ENCODE measurements around the gene FAM20C.

DNA sequence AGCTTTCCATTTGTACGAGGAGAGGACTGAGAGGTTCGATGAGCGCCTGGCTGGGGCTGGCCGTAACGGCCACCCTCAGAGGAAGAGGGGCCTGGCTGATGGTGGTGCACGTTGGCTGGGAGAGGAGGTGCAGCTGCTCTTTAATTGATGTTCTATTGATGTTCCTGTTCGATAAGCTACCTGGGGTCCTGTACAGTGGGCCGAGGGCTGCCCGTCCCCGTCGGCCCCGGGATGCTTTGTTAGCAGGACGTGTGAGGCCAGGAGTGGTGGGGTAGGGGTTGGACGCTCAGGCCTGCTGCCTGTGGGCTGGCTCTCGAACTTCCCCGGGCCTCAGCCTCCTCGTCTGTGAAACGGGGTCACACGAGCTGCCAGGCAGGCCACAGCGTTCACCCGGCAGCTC is 25.4 kb downstream of the FAM20C start:
- TF ChIP-seq, protein P1, sequence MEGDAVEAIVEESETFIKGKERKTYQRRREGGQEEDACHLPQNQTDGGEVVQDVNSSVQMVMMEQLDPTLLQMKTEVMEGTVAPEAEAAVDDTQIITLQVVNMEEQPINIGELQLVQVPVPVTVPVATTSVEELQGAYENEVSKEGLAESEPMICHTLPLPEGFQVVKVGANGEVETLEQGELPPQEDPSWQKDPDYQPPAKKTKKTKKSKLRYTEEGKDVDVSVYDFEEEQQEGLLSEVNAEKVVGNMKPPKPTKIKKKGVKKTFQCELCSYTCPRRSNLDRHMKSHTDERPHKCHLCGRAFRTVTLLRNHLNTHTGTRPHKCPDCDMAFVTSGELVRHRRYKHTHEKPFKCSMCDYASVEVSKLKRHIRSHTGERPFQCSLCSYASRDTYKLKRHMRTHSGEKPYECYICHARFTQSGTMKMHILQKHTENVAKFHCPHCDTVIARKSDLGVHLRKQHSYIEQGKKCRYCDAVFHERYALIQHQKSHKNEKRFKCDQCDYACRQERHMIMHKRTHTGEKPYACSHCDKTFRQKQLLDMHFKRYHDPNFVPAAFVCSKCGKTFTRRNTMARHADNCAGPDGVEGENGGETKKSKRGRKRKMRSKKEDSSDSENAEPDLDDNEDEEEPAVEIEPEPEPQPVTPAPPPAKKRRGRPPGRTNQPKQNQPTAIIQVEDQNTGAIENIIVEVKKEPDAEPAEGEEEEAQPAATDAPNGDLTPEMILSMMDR (IDR thresholded peaks at IDR 0.05; ENCODE audit: insufficient read depth, low read length), result no peak
- TF ChIP-seq POLR2AphosphoS5 (IDR thresholded peaks at IDR 0.05; ENCODE audit: low read depth), result no peak
- TF ChIP-seq, protein P2, sequence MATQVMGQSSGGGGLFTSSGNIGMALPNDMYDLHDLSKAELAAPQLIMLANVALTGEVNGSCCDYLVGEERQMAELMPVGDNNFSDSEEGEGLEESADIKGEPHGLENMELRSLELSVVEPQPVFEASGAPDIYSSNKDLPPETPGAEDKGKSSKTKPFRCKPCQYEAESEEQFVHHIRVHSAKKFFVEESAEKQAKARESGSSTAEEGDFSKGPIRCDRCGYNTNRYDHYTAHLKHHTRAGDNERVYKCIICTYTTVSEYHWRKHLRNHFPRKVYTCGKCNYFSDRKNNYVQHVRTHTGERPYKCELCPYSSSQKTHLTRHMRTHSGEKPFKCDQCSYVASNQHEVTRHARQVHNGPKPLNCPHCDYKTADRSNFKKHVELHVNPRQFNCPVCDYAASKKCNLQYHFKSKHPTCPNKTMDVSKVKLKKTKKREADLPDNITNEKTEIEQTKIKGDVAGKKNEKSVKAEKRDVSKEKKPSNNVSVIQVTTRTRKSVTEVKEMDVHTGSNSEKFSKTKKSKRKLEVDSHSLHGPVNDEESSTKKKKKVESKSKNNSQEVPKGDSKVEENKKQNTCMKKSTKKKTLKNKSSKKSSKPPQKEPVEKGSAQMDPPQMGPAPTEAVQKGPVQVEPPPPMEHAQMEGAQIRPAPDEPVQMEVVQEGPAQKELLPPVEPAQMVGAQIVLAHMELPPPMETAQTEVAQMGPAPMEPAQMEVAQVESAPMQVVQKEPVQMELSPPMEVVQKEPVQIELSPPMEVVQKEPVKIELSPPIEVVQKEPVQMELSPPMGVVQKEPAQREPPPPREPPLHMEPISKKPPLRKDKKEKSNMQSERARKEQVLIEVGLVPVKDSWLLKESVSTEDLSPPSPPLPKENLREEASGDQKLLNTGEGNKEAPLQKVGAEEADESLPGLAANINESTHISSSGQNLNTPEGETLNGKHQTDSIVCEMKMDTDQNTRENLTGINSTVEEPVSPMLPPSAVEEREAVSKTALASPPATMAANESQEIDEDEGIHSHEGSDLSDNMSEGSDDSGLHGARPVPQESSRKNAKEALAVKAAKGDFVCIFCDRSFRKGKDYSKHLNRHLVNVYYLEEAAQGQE (IDR thresholded peaks at IDR 0.05; ENCODE audit: insufficient replicate concordance, low read depth), result no peak

All from HL-60 (cell line).